ENCODE measurements around the gene DGCR6L.

- TF ChIP-seq CTCF (IDR thresholded peaks at IDR 0.05) (no peak), POLR2A (IDR thresholded peaks at IDR 0.05) (no peak)
Observed at GRCh38 chr22:20296598-20296997, 23.3 kb downstream of the DGCR6L start.

All from thyroid gland (tissue), 4 donors.